HepG2 (cell line): ENCODE data around the gene OVOL2. TPM values are rescaled to one million over a fixed set of nuclear protein-coding genes. Genes with fewer than 3 reads are reported as not detected.
A peak's percentile ranks its signal among the peaks of the same experiment; 100 is the strongest.

Source experiments
- CBX2 ChIP-seq, 2 experiments: fragments of 200-600 bp in 1 of 2; sonication (generic); formaldehyde crosslinking in 1 of 2; IDR thresholded peaks; 2 replicates each; pipeline versions ENCODE4 v1.7.0 to v1.8.1; 2018 to 2022; ENCODE audit warnings: low read depth in 2 of 2, low read length in 1 of 2, mild to moderate bottlenecking in 1 of 2, missing genetic modification reagents in 1 of 2
- GFI1 ChIP-seq: sonication (generic); formaldehyde crosslinking; IDR thresholded peaks from 2 replicates; pipeline ENCODE4 v1.5.0; 2020; ENCODE audit warnings: missing genetic modification reagents, mild to moderate bottlenecking, borderline replicate concordance
- MEIS2 ChIP-seq: sonication (generic); formaldehyde crosslinking; IDR thresholded peaks from 2 replicates; pipeline ENCODE4 v1.9.0; 2021; ENCODE audit warnings: mild to moderate bottlenecking, missing genetic modification reagents
- RXRB ChIP-seq: IDR thresholded peaks from 2 replicates; pipeline ENCODE4 v1.6.1; 2016; ENCODE audit warnings: borderline replicate concordance, missing genetic modification reagents, missing compliant biosample characterization
- SP1 ChIP-seq, 2 experiments: fragments of 450-650 bp in 1 of 2; sonication (generic) in 1 of 2; formaldehyde crosslinking in 1 of 2; IDR thresholded peaks; 2 replicates each; pipeline versions ENCODE4 v1.4.0 to v1.6.1; 2016 to 2020; ENCODE audit warnings: missing genetic modification reagents in 1 of 2
- TOPORS ChIP-seq: sonication (generic); formaldehyde crosslinking; IDR thresholded peaks from 2 replicates; pipeline ENCODE4 v1.8.0; 2023; ENCODE audit warnings: mild to moderate bottlenecking, missing genetic modification reagents
- ZNF605 ChIP-seq: sonication (generic); formaldehyde crosslinking; IDR thresholded peaks from 2 replicates; pipeline ENCODE4 v1.8.0; 2022; ENCODE audit warnings: mild to moderate bottlenecking, missing genetic modification reagents
- ZSCAN22 ChIP-seq: sonication (generic); formaldehyde crosslinking; IDR thresholded peaks from 2 replicates; pipeline ENCODE4 v1.4.0; 2020; ENCODE audit warnings: mild to moderate bottlenecking, missing genetic modification reagents
- polyA plus RNA-seq, 8 experiments: library from polyadenylated mRNA; depleted of rRNA in 3 of 8; stranded (reverse) in 7 of 8; unstranded in 1 of 8; fragments of >200 nt; fragmentation: Illumina TruSeq in 4 of 8; extraction: Trizol in 4 of 8; gene quantifications; 2 replicates each; pipeline versions ENCODE4 v1.2.1 to v1.2.3, GENCODE V29; 2011 to 2016; ENCODE audit warnings: low read depth in 4 of 8, missing spikeins in 1 of 8, mixed read lengths in 1 of 8; ENCODE audit not compliant: insufficient read depth in 1 of 8
- total RNA-seq, 5 experiments: library from RNA; depleted of rRNA; stranded (reverse); fragments of >200 nt; fragmentation: Illumina TruSeq; extraction: Trizol; gene quantifications; 2 replicates each; pipeline ENCODE4 v1.2.3, GENCODE V29; 2016; ENCODE audit warnings: low read depth in 1 of 5
- TF ChIP-seq, protein P1 (sequence below): sonication (generic); formaldehyde crosslinking; IDR thresholded peaks from 2 replicates; pipeline ENCODE4 v1.4.0; 2020; ENCODE audit warnings: low read depth, missing genetic modification reagents
- TF ChIP-seq, protein P2 (sequence below): sonication (generic); formaldehyde crosslinking; IDR thresholded peaks from 2 replicates; pipeline ENCODE4 v1.4.0; 2020; ENCODE audit warnings: mild to moderate bottlenecking, missing genetic modification reagents
- TF ChIP-seq, protein P3 (sequence below): sonication (generic); formaldehyde crosslinking; IDR thresholded peaks from 2 replicates; pipeline ENCODE4 v1.4.0; 2020; ENCODE audit warnings: missing genetic modification reagents
- TF ChIP-seq, protein P4 (sequence below): sonication (generic); formaldehyde crosslinking; conservative IDR thresholded peaks from 2 replicates; pipeline ENCODE4 v1.4.0; 2020; ENCODE audit warnings: missing genetic modification reagents
- TF ChIP-seq, protein P5 (sequence below): sonication (generic); formaldehyde crosslinking; IDR thresholded peaks from 2 replicates; pipeline ENCODE4 v1.5.1; 2020; ENCODE audit warnings: mild to moderate bottlenecking, missing genetic modification reagents, borderline replicate concordance

Gene OVOL2
- total and polyA plus RNA-seq, 2 of the 13 experiments (the other 11 are each of a cell fraction or from before 2014, with no cell fraction given) = 0.20 to 0.31 TPM

DNA sequence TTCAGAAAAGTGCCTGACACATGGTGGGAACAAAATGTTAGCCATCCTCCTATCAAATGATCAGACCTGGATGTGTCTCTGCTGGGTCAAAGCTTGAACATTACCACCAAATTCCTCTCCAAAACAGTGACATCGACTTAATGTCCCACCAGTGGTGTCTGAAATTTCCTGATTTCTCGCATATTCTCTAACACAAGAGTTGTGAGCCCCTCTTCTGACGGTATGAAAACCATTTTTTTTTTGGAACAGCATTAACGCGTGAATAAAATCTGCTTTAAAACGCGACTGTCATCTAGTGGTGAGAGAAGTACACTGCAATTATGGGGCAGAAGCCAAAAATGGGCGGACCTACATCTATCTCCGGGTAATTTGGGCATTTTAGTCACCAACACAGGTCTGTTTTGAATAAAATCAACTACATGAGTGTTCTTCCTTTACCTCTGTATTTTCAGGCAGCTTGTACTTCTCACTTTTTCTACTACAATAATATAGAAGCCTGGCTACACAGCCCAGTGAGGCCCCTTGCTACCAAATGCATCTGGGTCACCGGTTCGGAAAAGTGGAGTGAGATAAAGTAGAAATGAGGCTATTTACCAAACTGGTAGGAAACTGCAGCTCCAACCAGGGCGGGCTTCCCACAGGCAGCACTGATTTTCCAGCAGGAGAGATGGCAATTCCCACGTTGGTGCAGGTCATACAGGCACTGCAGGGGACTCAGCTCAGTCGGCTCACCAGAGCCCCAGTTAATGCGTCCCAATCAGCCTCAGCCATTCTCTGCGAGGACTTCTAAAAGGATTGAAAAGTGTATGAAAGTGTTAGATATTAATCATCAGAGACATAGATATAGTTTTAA is 61.5 kb downstream of the OVOL2 start (continued):
- TF ChIP-seq SP1 (IDR thresholded peaks at IDR 0.05) = no peak
- TF ChIP-seq SP1 (CRISPR knock-in tag; IDR thresholded peaks at IDR 0.05) = no peak; the same call in 1 of the 2 replicates
- TF ChIP-seq ZNF605 (CRISPR knock-in tag) = 0 out of 2 replicates have a peak, but pooled peaks have one; percentile 51
- TF ChIP-seq, protein P1, sequence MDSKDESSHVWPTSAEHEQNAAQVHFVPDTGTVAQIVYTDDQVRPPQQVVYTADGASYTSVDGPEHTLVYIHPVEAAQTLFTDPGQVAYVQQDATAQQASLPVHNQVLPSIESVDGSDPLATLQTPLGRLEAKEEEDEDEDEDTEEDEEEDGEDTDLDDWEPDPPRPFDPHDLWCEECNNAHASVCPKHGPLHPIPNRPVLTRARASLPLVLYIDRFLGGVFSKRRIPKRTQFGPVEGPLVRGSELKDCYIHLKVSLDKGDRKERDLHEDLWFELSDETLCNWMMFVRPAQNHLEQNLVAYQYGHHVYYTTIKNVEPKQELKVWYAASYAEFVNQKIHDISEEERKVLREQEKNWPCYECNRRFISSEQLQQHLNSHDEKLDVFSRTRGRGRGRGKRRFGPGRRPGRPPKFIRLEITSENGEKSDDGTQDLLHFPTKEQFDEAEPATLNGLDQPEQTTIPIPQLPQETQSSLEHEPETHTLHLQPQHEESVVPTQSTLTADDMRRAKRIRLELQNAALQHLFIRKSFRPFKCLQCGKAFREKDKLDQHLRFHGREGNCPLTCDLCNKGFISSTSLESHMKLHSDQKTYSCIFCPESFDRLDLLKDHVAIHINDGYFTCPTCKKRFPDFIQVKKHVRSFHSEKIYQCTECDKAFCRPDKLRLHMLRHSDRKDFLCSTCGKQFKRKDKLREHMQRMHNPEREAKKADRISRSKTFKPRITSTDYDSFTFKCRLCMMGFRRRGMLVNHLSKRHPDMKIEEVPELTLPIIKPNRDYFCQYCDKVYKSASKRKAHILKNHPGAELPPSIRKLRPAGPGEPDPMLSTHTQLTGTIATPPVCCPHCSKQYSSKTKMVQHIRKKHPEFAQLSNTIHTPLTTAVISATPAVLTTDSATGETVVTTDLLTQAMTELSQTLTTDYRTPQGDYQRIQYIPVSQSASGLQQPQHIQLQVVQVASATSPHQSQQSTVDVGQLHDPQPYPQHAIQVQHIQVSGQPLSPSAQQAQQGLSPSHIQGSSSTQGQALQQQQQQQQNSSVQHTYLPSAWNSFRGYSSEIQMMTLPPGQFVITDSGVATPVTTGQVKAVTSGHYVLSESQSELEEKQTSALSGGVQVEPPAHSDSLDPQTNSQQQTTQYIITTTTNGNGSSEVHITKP (CRISPR knock-in tag) = peak; percentile 31; the same call in 1 of the 2 replicates
- TF ChIP-seq, protein P2, sequence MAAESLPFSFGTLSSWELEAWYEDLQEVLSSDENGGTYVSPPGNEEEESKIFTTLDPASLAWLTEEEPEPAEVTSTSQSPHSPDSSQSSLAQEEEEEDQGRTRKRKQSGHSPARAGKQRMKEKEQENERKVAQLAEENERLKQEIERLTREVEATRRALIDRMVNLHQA (CRISPR knock-in tag) = no peak
- TF ChIP-seq CBX2 (IDR thresholded peaks at IDR 0.05; ENCODE audit: low read depth, low read length) = no peak
- TF ChIP-seq CBX2 (CRISPR knock-in tag; IDR thresholded peaks at IDR 0.05; ENCODE audit: low read depth) = no peak
- TF ChIP-seq, protein P3, sequence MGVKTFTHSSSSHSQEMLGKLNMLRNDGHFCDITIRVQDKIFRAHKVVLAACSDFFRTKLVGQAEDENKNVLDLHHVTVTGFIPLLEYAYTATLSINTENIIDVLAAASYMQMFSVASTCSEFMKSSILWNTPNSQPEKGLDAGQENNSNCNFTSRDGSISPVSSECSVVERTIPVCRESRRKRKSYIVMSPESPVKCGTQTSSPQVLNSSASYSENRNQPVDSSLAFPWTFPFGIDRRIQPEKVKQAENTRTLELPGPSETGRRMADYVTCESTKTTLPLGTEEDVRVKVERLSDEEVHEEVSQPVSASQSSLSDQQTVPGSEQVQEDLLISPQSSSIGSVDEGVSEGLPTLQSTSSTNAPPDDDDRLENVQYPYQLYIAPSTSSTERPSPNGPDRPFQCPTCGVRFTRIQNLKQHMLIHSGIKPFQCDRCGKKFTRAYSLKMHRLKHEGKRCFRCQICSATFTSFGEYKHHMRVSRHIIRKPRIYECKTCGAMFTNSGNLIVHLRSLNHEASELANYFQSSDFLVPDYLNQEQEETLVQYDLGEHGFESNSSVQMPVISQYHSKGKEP = peak; percentile 47; the same call in 1 of the 2 replicates
- no peak for TF ChIP-seq GFI1
- no peak for TF ChIP-seq ZSCAN22 (CRISPR knock-in tag)
- TF ChIP-seq TOPORS = no peak
- peak; percentile 55; the same call in 1 of the 2 replicates for TF ChIP-seq RXRB (CRISPR knock-in tag)
- TF ChIP-seq, protein P4, sequence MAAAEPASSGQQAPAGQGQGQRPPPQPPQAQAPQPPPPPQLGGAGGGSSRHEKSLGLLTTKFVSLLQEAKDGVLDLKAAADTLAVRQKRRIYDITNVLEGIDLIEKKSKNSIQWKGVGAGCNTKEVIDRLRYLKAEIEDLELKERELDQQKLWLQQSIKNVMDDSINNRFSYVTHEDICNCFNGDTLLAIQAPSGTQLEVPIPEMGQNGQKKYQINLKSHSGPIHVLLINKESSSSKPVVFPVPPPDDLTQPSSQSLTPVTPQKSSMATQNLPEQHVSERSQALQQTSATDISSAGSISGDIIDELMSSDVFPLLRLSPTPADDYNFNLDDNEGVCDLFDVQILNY (CRISPR knock-in tag) = no peak
- no peak for TF ChIP-seq MEIS2
- TF ChIP-seq, protein P5, sequence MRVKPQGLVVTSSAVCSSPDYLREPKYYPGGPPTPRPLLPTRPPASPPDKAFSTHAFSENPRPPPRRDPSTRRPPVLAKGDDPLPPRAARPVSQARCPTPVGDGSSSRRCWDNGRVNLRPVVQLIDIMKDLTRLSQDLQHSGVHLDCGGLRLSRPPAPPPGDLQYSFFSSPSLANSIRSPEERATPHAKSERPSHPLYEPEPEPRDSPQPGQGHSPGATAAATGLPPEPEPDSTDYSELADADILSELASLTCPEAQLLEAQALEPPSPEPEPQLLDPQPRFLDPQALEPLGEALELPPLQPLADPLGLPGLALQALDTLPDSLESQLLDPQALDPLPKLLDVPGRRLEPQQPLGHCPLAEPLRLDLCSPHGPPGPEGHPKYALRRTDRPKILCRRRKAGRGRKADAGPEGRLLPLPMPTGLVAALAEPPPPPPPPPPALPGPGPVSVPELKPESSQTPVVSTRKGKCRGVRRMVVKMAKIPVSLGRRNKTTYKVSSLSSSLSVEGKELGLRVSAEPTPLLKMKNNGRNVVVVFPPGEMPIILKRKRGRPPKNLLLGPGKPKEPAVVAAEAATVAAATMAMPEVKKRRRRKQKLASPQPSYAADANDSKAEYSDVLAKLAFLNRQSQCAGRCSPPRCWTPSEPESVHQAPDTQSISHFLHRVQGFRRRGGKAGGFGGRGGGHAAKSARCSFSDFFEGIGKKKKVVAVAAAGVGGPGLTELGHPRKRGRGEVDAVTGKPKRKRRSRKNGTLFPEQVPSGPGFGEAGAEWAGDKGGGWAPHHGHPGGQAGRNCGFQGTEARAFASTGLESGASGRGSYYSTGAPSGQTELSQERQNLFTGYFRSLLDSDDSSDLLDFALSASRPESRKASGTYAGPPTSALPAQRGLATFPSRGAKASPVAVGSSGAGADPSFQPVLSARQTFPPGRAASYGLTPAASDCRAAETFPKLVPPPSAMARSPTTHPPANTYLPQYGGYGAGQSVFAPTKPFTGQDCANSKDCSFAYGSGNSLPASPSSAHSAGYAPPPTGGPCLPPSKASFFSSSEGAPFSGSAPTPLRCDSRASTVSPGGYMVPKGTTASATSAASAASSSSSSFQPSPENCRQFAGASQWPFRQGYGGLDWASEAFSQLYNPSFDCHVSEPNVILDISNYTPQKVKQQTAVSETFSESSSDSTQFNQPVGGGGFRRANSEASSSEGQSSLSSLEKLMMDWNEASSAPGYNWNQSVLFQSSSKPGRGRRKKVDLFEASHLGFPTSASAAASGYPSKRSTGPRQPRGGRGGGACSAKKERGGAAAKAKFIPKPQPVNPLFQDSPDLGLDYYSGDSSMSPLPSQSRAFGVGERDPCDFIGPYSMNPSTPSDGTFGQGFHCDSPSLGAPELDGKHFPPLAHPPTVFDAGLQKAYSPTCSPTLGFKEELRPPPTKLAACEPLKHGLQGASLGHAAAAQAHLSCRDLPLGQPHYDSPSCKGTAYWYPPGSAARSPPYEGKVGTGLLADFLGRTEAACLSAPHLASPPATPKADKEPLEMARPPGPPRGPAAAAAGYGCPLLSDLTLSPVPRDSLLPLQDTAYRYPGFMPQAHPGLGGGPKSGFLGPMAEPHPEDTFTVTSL (CRISPR knock-in tag) = no peak
